A673 (cell line): ENCODE data around the gene LY6G5B.

Experiments used
- EZH2 ChIP-seq: fragments of 200-600 bp; sonication (generic); IDR thresholded peaks from 2 replicates; pipeline ENCODE4 v1.6.1; 2017; ENCODE audit warnings: borderline replicate concordance, low read depth, mild to moderate bottlenecking, mixed read lengths, antibody characterized with exemption, low read length; ENCODE audit not compliant: poor library complexity, severe bottlenecking
- TF ChIP-seq, protein P1 (sequence below): fragments of 300-800, 200-600 bp; sonication (generic); conservative IDR thresholded peaks from 2 replicates; pipeline ENCODE4 v1.5.1; 2017; ENCODE audit warnings: low read depth, mild to moderate bottlenecking, antibody characterized with exemption, low read length, moderate library complexity, mixed read lengths

- TF ChIP-seq, protein P1, sequence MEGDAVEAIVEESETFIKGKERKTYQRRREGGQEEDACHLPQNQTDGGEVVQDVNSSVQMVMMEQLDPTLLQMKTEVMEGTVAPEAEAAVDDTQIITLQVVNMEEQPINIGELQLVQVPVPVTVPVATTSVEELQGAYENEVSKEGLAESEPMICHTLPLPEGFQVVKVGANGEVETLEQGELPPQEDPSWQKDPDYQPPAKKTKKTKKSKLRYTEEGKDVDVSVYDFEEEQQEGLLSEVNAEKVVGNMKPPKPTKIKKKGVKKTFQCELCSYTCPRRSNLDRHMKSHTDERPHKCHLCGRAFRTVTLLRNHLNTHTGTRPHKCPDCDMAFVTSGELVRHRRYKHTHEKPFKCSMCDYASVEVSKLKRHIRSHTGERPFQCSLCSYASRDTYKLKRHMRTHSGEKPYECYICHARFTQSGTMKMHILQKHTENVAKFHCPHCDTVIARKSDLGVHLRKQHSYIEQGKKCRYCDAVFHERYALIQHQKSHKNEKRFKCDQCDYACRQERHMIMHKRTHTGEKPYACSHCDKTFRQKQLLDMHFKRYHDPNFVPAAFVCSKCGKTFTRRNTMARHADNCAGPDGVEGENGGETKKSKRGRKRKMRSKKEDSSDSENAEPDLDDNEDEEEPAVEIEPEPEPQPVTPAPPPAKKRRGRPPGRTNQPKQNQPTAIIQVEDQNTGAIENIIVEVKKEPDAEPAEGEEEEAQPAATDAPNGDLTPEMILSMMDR, result no peak
- TF ChIP-seq EZH2, result no peak
Observed at GRCh38 chr6:31719001-31719400, 49.2 kb downstream of the LY6G5B start.
